A673 (cell line): ENCODE results near the gene IQCK.

ENCODE experiments used
- CTCF ChIP-seq: fragments of 300-800, 200-600 bp; sonication (generic); conservative IDR thresholded peaks from 2 replicates; pipeline ENCODE4 v1.5.1; 2017; ENCODE audit warnings: low read depth, mild to moderate bottlenecking, antibody characterized with exemption, low read length, moderate library complexity, mixed read lengths
- EZH2 ChIP-seq: fragments of 200-600 bp; sonication (generic); IDR thresholded peaks from 2 replicates; pipeline ENCODE4 v1.6.1; 2017; ENCODE audit warnings: borderline replicate concordance, low read depth, mild to moderate bottlenecking, mixed read lengths, antibody characterized with exemption, low read length; ENCODE audit not compliant: poor library complexity, severe bottlenecking

DNA sequence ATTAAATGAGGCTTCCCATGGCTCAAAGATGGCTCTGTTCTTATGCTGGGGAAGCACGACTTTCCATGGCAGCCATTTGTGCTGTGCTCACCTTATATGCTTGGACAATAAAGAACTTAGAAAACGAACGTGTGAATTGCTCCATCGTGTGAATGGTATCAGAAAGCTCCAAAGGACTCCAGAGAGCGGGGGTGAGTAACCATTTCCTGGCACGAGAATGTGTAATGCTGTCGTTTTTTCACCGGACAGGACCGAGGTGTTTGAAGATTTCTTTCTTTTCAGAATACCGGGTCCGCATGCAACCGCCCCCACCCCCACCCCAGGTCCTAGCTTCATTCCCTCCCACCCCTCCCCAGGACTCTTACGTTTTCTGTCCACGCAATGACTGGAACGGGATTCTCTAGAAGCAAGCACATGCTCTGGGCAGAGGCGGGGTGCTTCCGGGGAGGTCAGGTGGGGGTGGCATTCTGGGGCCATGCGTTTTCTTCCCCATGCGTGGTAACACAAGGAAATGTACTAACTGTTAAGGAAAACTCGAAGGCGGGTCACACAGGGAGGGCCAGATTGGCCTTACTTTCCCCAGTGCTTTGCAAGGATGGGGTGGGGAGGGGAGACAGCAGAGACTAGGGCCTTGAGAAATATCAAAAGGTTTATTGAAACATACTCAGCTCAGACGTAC lies 140.4 kb downstream of the IQCK start:
- no peak for TF ChIP-seq CTCF
- no peak for TF ChIP-seq EZH2
